Heart left ventricle (tissue), 13 donors: ENCODE measurements around the gene ZNF423.

Experiments used
- POLR2A ChIP-seq, 2 donors: fragments of 450-650 bp; IDR thresholded peaks; one replicate each; pipeline ENCODE4 v1.6.1; 2017; ENCODE audit warnings: antibody characterized with exemption in 2 of 2, mild to moderate bottlenecking in 2 of 2, moderate library complexity in 2 of 2
- TF ChIP-seq, protein P1 (sequence below), 12 donors: fragments of 200-600 bp; sonication (generic) in 4 of 12; IDR thresholded peaks; one replicate each; pipeline versions ENCODE4 v1.5.0 to v1.8.0; 2018 to 2022; ENCODE audit warnings: antibody characterized with exemption in 12 of 12, mild to moderate bottlenecking in 5 of 12
- donor health status: ischemic (EF 13 %, LVEDD 7.1; RV severe dilation, severe dysfunction).
- donor health status: DM: no; HTN: yes; CAD: no.
- donor health status: DM: no; HTN: no; CAD: no.
- donor health status: ischemic (EF 25% LVEDD 6.9; RV normal size, moderate dysfunction).
- donor health status: ischemic (EF 25% LVEDD 5.7; RV mildly dilated, moderate dysfunction).
- donor health status: ischemic (EF 35%, LVEDD 5.7; RV mildly dilated, moderate dysfunction).
- donor health status: nonischemic (EF 11% LVEDD 7.7; RV severe dilation, severe dysfunction).
- donor health status: DM: yes; HTN: yes; CAD: no.
- donor health status: PGD.
- donor health status: ischemic (EF 29% LVEDD 5.4; RV normal size, mild dysfunction).
- donor health status: nonischemic (EF 23%, LVEDD 6.1; RV moderate dilation, normal function).

DNA sequence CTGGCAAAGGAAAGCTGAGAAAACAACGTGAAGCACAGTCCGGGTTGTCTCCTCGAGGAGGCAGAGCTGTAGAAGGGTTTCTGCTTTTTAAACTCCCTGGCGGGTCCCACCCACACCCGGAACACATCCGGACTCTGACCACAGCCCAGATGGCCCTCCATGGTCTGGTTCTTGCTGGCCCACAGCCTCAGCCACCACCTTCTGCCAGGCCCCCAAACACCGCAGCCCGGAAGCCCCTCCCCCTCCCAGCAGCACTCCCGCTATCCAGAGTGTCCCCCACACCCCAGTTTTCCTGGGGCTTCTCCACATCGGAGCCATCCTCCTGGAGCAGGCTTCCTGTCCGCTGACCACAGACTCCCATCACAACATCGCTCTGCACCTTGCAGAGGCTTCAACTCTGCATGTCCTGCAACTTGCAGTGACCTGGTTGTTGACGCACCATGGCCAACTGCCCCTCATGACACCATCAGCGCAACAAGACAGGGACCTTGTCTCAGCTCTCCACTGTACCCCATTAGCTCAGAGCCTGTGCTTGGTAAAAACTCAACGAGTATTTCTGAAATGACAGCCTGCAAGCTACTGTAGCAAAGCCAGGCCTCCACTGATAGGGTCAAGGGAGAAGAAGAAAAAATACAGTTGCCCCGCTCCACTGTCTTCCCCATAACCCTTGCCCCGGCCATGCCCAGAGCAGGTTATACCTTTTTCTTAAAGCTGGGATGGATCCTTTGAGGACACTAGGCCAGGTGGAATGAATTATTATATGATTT lies 352.5 kb downstream of the ZNF423 start:
- TF ChIP-seq, protein P1, sequence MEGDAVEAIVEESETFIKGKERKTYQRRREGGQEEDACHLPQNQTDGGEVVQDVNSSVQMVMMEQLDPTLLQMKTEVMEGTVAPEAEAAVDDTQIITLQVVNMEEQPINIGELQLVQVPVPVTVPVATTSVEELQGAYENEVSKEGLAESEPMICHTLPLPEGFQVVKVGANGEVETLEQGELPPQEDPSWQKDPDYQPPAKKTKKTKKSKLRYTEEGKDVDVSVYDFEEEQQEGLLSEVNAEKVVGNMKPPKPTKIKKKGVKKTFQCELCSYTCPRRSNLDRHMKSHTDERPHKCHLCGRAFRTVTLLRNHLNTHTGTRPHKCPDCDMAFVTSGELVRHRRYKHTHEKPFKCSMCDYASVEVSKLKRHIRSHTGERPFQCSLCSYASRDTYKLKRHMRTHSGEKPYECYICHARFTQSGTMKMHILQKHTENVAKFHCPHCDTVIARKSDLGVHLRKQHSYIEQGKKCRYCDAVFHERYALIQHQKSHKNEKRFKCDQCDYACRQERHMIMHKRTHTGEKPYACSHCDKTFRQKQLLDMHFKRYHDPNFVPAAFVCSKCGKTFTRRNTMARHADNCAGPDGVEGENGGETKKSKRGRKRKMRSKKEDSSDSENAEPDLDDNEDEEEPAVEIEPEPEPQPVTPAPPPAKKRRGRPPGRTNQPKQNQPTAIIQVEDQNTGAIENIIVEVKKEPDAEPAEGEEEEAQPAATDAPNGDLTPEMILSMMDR (IDR thresholded peaks at IDR 0.05) = no peak
- no peak for TF ChIP-seq POLR2A (IDR thresholded peaks at IDR 0.05)
